ENCODE measurements around the gene RAB9A.
"Not testable (repeated sequence)": the region's sequence is repeated elsewhere in the genome, so short reads cannot be mapped to it uniquely, and the experiment has no call there.

Gene RAB9A

GRCh38 chrX:13667919-13668318, 21.0 kb upstream of the RAB9A start:
- Histone ChIP-seq H3K9me3 (ENCODE audit: insufficient read depth, low read depth, low read length) (no peaks in the 10 kb centered on the region), H3K36me3 (ENCODE audit: insufficient read depth, low read length) (peaks cover 5% of the 10 kb centered on the region; the same call in 1 of the 2 replicates), H3K4me3 (ENCODE audit: low read length, poor library complexity, severe bottlenecking) (no peak overlapping the region), H2AFZ (ENCODE audit: low read length) (no peak overlapping the region), H3K79me2 (ENCODE audit: insufficient read depth, low read length) (no peaks in the 10 kb centered on the region), H3K27me3 (ENCODE audit: insufficient read depth, low read length, poor library complexity, severe bottlenecking) (no peaks in the 10 kb centered on the region), H3K4me1 (ENCODE audit: insufficient read depth, low read length, poor library complexity, severe bottlenecking) (no peaks in the 10 kb centered on the region), H3F3A (ENCODE audit: low read depth) (no peaks in the 10 kb centered on the region), H4K20me1 (ENCODE audit: insufficient read depth, low read length, poor library complexity, severe bottlenecking) (no peaks in the 10 kb centered on the region), H3K9ac (ENCODE audit: low read depth, low read length, poor library complexity, severe bottlenecking) (no peak overlapping the region), H3K9me2 (replicated peaks; ENCODE audit: low read depth, low read length) (no peaks in the 10 kb centered on the region), H3K4me2 (ENCODE audit: low read depth, low read length, poor library complexity, severe bottlenecking) (no peak overlapping the region)
- TF ChIP-seq CTCF (conservative IDR thresholded peaks at IDR 0.05; ENCODE audit: low read length) (no peak), EZH2phosphoT487 (IDR thresholded peaks at IDR 0.05; ENCODE audit: borderline replicate concordance) (no peak)

- Histone ChIP-seq H3K79me2 (ENCODE audit: insufficient read depth, low read length) (no peaks in the 10 kb centered on the region), H2AFZ (ENCODE audit: low read length) (no peak overlapping the region), H3K4me2 (ENCODE audit: low read depth, low read length, poor library complexity, severe bottlenecking) (no peak overlapping the region), H3K27me3 (ENCODE audit: insufficient read depth, low read length, poor library complexity, severe bottlenecking) (no peaks in the 10 kb centered on the region), H4K20me1 (ENCODE audit: insufficient read depth, low read length, poor library complexity, severe bottlenecking) (no peaks in the 10 kb centered on the region), H3K9ac (ENCODE audit: low read depth, low read length, poor library complexity, severe bottlenecking) (no peak overlapping the region), H3K4me1 (ENCODE audit: insufficient read depth, low read length, poor library complexity, severe bottlenecking) (no peaks in the 10 kb centered on the region), H3K36me3 (ENCODE audit: insufficient read depth, low read length) (no peaks in the 10 kb centered on the region), H3K4me3 (ENCODE audit: low read length, poor library complexity, severe bottlenecking) (no peak overlapping the region), H3K9me2 (replicated peaks; ENCODE audit: low read depth, low read length) (no peaks in the 10 kb centered on the region), H3K9me3 (ENCODE audit: insufficient read depth, low read depth, low read length) (no peaks in the 10 kb centered on the region), H3F3A (ENCODE audit: low read depth) (no peaks in the 10 kb centered on the region)
- TF ChIP-seq EZH2phosphoT487 (IDR thresholded peaks at IDR 0.05; ENCODE audit: borderline replicate concordance) (no peak), CTCF (conservative IDR thresholded peaks at IDR 0.05; ENCODE audit: low read length) (no peak)
Measured at GRCh38 chrX:13669246-13669737, 19.6 kb upstream of the RAB9A start.

DNA sequence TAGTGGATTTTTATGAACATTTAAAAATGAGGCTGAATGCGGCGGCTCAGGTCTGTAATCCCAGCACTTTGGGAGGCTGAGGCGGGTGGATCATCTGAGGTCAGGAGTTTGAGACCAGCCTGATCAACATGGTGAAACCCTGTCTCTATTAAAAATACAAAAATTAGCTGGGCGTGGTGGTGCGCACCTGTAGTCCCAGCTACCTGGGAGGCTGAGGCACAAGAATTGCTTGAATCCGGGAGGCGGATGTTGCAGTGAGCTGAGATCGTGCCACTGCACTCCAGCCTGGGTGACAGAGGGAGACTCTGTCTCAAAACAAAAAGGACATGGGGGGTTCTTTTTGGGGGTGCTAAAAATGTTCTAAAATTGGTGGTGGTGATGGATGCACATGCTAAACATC, 19.2 kb upstream of the RAB9A start:
- H3K4me3 ChIP-seq (ENCODE audit: low read length, poor library complexity, severe bottlenecking) = not testable (repeated sequence)

DNA sequence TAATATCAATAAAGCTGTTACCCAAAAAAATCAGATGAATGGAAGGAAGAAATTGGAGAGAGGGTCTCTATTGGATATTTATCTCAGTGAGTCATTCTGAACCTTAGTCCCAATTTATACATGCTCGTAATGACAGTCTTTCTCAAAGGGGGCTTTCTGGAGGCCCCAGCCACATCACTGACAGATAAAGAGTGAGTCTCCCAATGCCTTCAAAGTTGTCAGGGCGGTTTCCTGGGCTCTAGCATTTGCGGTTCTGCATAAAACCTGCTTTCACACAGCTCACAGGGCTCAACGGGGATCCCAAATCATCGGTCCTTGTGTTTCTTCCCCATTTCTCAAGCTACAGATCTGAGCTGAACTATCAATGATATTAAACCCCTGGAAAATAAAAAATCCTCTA, 18.7 kb upstream of the RAB9A start:
- Histone ChIP-seq H3F3A (ENCODE audit: low read depth) (no peaks in the 10 kb centered on the region), H3K4me2 (ENCODE audit: low read depth, low read length, poor library complexity, severe bottlenecking) (no peak overlapping the region), H2AFZ (ENCODE audit: low read length) (no peak overlapping the region), H3K4me3 (ENCODE audit: low read length, poor library complexity, severe bottlenecking) (no peak overlapping the region), H3K9me2 (replicated peaks; ENCODE audit: low read depth, low read length) (no peaks in the 10 kb centered on the region), H3K9ac (ENCODE audit: low read depth, low read length, poor library complexity, severe bottlenecking) (no peak overlapping the region), H3K27me3 (ENCODE audit: insufficient read depth, low read length, poor library complexity, severe bottlenecking) (no peaks in the 10 kb centered on the region), H3K79me2 (ENCODE audit: insufficient read depth, low read length) (no peaks in the 10 kb centered on the region), H3K9me3 (ENCODE audit: insufficient read depth, low read depth, low read length) (no peaks in the 10 kb centered on the region), H4K20me1 (ENCODE audit: insufficient read depth, low read length, poor library complexity, severe bottlenecking) (no peaks in the 10 kb centered on the region), H3K36me3 (ENCODE audit: insufficient read depth, low read length) (no peaks in the 10 kb centered on the region), H3K4me1 (ENCODE audit: insufficient read depth, low read length, poor library complexity, severe bottlenecking) (no peaks in the 10 kb centered on the region)
- TF ChIP-seq CTCF (conservative IDR thresholded peaks at IDR 0.05; ENCODE audit: low read length) = no peak
- no peak for TF ChIP-seq EZH2phosphoT487 (IDR thresholded peaks at IDR 0.05; ENCODE audit: borderline replicate concordance)

More for the DNA sequence above, 19.2 kb upstream of the RAB9A start:
- not testable (repeated sequence) for H3K27me3 ChIP-seq (ENCODE audit: insufficient read depth, low read length, poor library complexity, severe bottlenecking); H3K4me1 ChIP-seq (ENCODE audit: insufficient read depth, low read length, poor library complexity, severe bottlenecking); H3K9ac ChIP-seq (ENCODE audit: low read depth, low read length, poor library complexity, severe bottlenecking); H2AFZ ChIP-seq (ENCODE audit: low read length); H3K36me3 ChIP-seq (ENCODE audit: insufficient read depth, low read length); H3K4me2 ChIP-seq (ENCODE audit: low read depth, low read length, poor library complexity, severe bottlenecking); H4K20me1 ChIP-seq (ENCODE audit: insufficient read depth, low read length, poor library complexity, severe bottlenecking); H3F3A ChIP-seq (ENCODE audit: low read depth); H3K79me2 ChIP-seq (ENCODE audit: insufficient read depth, low read length); H3K9me2 ChIP-seq (replicated peaks; ENCODE audit: low read depth, low read length); H3K9me3 ChIP-seq (ENCODE audit: insufficient read depth, low read depth, low read length)

Measured in Loucy (cell line).